ENCODE data around the gene ACTRT2. TPM values are rescaled to one million over a fixed set of nuclear protein-coding genes. Genes with fewer than 3 reads are reported as not detected.

Gene ACTRT2
- total and polyA plus RNA-seq, 2 experiments from 2014 or later: not detected

- no peak overlapping the region for H3K27ac ChIP-seq
- no peak overlapping the region for H3K4me2 ChIP-seq
- no peak for DNase-seq (ENCODE audit: low spot score)
- H3K9me2 ChIP-seq (replicated peaks; ENCODE audit: insufficient read depth): no peaks in the 10 kb centered on the region
- H3K27me3 ChIP-seq: no peaks in the 10 kb centered on the region
- 82% methylated on average over 6 of the region's 6 CpGs for WGBS (ENCODE audit: low lambda C conversion rate, missing lambda C conversion rate)
- TF ChIP-seq CTCF (IDR thresholded peaks at IDR 0.05; ENCODE audit: poor library complexity) (no peak), EZH2 (IDR thresholded peaks at IDR 0.05; ENCODE audit: borderline replicate concordance) (no peak), EZH2phosphoT487 (IDR thresholded peaks at IDR 0.05; ENCODE audit: low read depth, severe bottlenecking, unreplicated experiment) (no peak)
- no peak overlapping the region for H2AFZ ChIP-seq
- H3K36me3 ChIP-seq (replicated peaks; ENCODE audit: insufficient read depth, low read depth): no peaks in the 10 kb centered on the region
- H4K20me1 ChIP-seq (ENCODE audit: insufficient read depth, poor library complexity, severe bottlenecking): no peaks in the 10 kb centered on the region
- no peaks in the 10 kb centered on the region for H3K9me3 ChIP-seq (ENCODE audit: low read depth)
- no peak overlapping the region for H3K4me3 ChIP-seq
- no peaks in the 10 kb centered on the region for H3K4me1 ChIP-seq (ENCODE audit: insufficient read depth)
- H3K79me2 ChIP-seq: no peaks in the 10 kb centered on the region
Observed at GRCh38 chr1:2976180-2976562, 45.1 kb upstream of the ACTRT2 start.

GRCh38 chr1:2977886-2978611, 43.2 kb upstream of the ACTRT2 start:
- H2AFZ ChIP-seq: no peak overlapping the region
- H3K4me2 ChIP-seq: no peak overlapping the region
- no peak for TF ChIP-seq CTCF (IDR thresholded peaks at IDR 0.05; ENCODE audit: poor library complexity)
- TF ChIP-seq EZH2 (IDR thresholded peaks at IDR 0.05; ENCODE audit: borderline replicate concordance): no peak
- no peak for TF ChIP-seq EZH2phosphoT487 (IDR thresholded peaks at IDR 0.05; ENCODE audit: low read depth, severe bottlenecking, unreplicated experiment)
- H3K9me3 ChIP-seq (ENCODE audit: low read depth): no peaks in the 10 kb centered on the region
- H4K20me1 ChIP-seq (ENCODE audit: insufficient read depth, poor library complexity, severe bottlenecking): no peaks in the 10 kb centered on the region
- no peaks in the 10 kb centered on the region for H3K9me2 ChIP-seq (replicated peaks; ENCODE audit: insufficient read depth)
- H3K36me3 ChIP-seq (replicated peaks; ENCODE audit: insufficient read depth, low read depth): no peaks in the 10 kb centered on the region
- H3K4me3 ChIP-seq: no peak overlapping the region
- no peak overlapping the region for H3K27ac ChIP-seq
- no peaks in the 10 kb centered on the region for H3K79me2 ChIP-seq
- no peaks in the 10 kb centered on the region for H3K27me3 ChIP-seq
- WGBS (ENCODE audit: low lambda C conversion rate, missing lambda C conversion rate): 88% methylated on average over 7 of the region's 7 CpGs
- H3K4me1 ChIP-seq (ENCODE audit: insufficient read depth): no peaks in the 10 kb centered on the region
- peak; percentile 1 for DNase-seq (ENCODE audit: low spot score)

GRCh38 chr1:2978691-2979190, 42.5 kb upstream of the ACTRT2 start:
- Histone ChIP-seq H3K79me2 (no peaks in the 10 kb centered on the region), H3K27ac (no peak overlapping the region), H3K4me1 (ENCODE audit: insufficient read depth) (no peaks in the 10 kb centered on the region), H3K4me2 (no peak overlapping the region), H2AFZ (no peak overlapping the region), H3K27me3 (no peaks in the 10 kb centered on the region), H3K4me3 (no peak overlapping the region), H3K36me3 (replicated peaks; ENCODE audit: insufficient read depth, low read depth) (no peaks in the 10 kb centered on the region), H4K20me1 (ENCODE audit: insufficient read depth, poor library complexity, severe bottlenecking) (no peaks in the 10 kb centered on the region), H3K9me3 (ENCODE audit: low read depth) (no peaks in the 10 kb centered on the region), H3K9me2 (replicated peaks; ENCODE audit: insufficient read depth) (no peaks in the 10 kb centered on the region)
- DNase-seq (ENCODE audit: low spot score): peak; percentile 1
- TF ChIP-seq EZH2phosphoT487 (IDR thresholded peaks at IDR 0.05; ENCODE audit: low read depth, severe bottlenecking, unreplicated experiment): no peak
- no peak for TF ChIP-seq EZH2 (IDR thresholded peaks at IDR 0.05; ENCODE audit: borderline replicate concordance)
- no peak for TF ChIP-seq CTCF (IDR thresholded peaks at IDR 0.05; ENCODE audit: poor library complexity)
- 93% methylated on average over 5 of the region's 11 CpGs for WGBS (ENCODE audit: low lambda C conversion rate, missing lambda C conversion rate)

Data from hepatocyte (in vitro differentiated cells).